HG03045 (cell line): ENCODE data around the gene BTBD9.

Experiments
- ATAC-seq: cut with Tn5 transposase; IDR thresholded peaks from one replicate; pipeline ENCODE4 v1.9.1; 2021; ENCODE audit warnings: mild to moderate bottlenecking, moderate library complexity; ENCODE audit not compliant: unreplicated experiment

BTBD9 gene

GRCh38 chr6:38403548-38403947, 236.2 kb downstream of the BTBD9 start:
- ATAC-seq: no peak

GRCh38 chr6:38400764-38401163, 239.0 kb downstream of the BTBD9 start:
- no peak for ATAC-seq

- no peak for ATAC-seq
These were observed 239.6 kb downstream of the BTBD9 start for GRCh38 chr6:38400101-38400500.

- ATAC-seq: no peak
These were observed 243.5 kb downstream of the BTBD9 start for GRCh38 chr6:38396209-38396608.

GRCh38 chr6:38393986-38394385, 245.7 kb downstream of the BTBD9 start:
- ATAC-seq: no peak

- ATAC-seq: no peak
These were observed 247.8 kb downstream of the BTBD9 start for GRCh38 chr6:38391626-38392579.

- ATAC-seq: no peak
These were observed 248.5 kb downstream of the BTBD9 start for GRCh38 chr6:38391206-38391605.

- ATAC-seq: no peak
These were observed 249.9 kb downstream of the BTBD9 start for GRCh38 chr6:38389875-38390274.

GRCh38 chr6:38387971-38388370, 251.8 kb downstream of the BTBD9 start:
- ATAC-seq: no peak

- no peak for ATAC-seq
These were observed 252.3 kb downstream of the BTBD9 start for GRCh38 chr6:38387461-38387860.

- ATAC-seq: no peak
These were observed 260.9 kb downstream of the BTBD9 start for GRCh38 chr6:38378801-38379200.

GRCh38 chr6:38375937-38376336, 263.8 kb downstream of the BTBD9 start:
- no peak for ATAC-seq

GRCh38 chr6:38375341-38375740, 264.4 kb downstream of the BTBD9 start:
- ATAC-seq: no peak

- no peak for ATAC-seq
These were observed 267.8 kb downstream of the BTBD9 start for GRCh38 chr6:38371881-38372280.

GRCh38 chr6:38370653-38371601, 268.8 kb downstream of the BTBD9 start:
- ATAC-seq: no peak

GRCh38 chr6:38367231-38367630, 272.5 kb downstream of the BTBD9 start:
- no peak for ATAC-seq

GRCh38 chr6:38366234-38366633, 273.5 kb downstream of the BTBD9 start:
- ATAC-seq: no peak

GRCh38 chr6:38364775-38365174, 275.0 kb downstream of the BTBD9 start:
- ATAC-seq: no peak

- no peak for ATAC-seq
These were observed 275.6 kb downstream of the BTBD9 start for GRCh38 chr6:38364127-38364526.

GRCh38 chr6:38355519-38355918, 284.2 kb downstream of the BTBD9 start:
- no peak for ATAC-seq

GRCh38 chr6:38354905-38355304, 284.8 kb downstream of the BTBD9 start:
- peak; percentile 62 for ATAC-seq

- ATAC-seq: no peak
These were observed 285.7 kb downstream of the BTBD9 start for GRCh38 chr6:38354037-38354381.
